Peyer's patch (tissue), 4 donors: ENCODE data around the gene SLX4IP. TPM values are rescaled to one million over a fixed set of nuclear protein-coding genes. Genes with fewer than 3 reads are reported as not detected.

ENCODE experiments used
- DNase-seq, 3 donors: peaks; one replicate each; pipeline ENCODE4 v3.0.0-alpha.2; 2017 to 2019
- H3K27ac ChIP-seq, 4 donors: fragments of 200-600 bp; sonication (generic); one replicate each; pipeline ENCODE4 v1.5.1; 2016 to 2019
- H3K27me3 ChIP-seq, 2 donors: fragments of 200-600 bp; sonication (generic); one replicate each; pipeline ENCODE4 v1.5.1; 2019
- H3K36me3 ChIP-seq, 3 donors: fragments of 200-600 bp; sonication (generic); one replicate each; pipeline ENCODE4 v1.5.1; 2016 to 2019
- H3K4me1 ChIP-seq, 4 donors: fragments of 200-600 bp; sonication (generic); one replicate each; pipeline ENCODE4 v1.5.1; 2016 to 2019
- H3K4me3 ChIP-seq, 4 donors: fragments of 200-600 bp; sonication (generic); 1 replicate in 3 of 4; 2 replicates in 1 of 4; pipeline ENCODE4 v1.5.1; 2016 to 2019; ENCODE audit warnings: mild to moderate bottlenecking in 1 of 4
- H3K9me3 ChIP-seq, 4 donors: fragments of 200-600 bp; sonication (generic); one replicate each; pipeline ENCODE4 v1.5.1; 2016 to 2019; ENCODE audit warnings: mild to moderate bottlenecking in 1 of 4
- POLR2A ChIP-seq, 2 donors: fragments of 450-650 bp; IDR thresholded peaks; one replicate each; pipeline ENCODE4 v1.5.1; 2017; ENCODE audit warnings: antibody characterized with exemption in 2 of 2, mild to moderate bottlenecking in 2 of 2, moderate library complexity in 2 of 2
- total RNA-seq, 4 donors: library from RNA; depleted of rRNA; stranded (reverse); fragments of >200 nt; gene quantifications; one replicate each; pipeline ENCODE4 v1.1.0, GENCODE V29; 2016
- TF ChIP-seq, protein P1 (sequence below), 6 experiments: fragments of 450-650 bp in 4 of 6; fragments of 200-600 bp in 2 of 6; sonication (generic) in 1 of 6; IDR thresholded peaks; one replicate each; pipeline ENCODE4 v1.5.1; 2017 to 2019; ENCODE audit warnings: antibody characterized with exemption in 6 of 6, mild to moderate bottlenecking in 3 of 6, moderate library complexity in 1 of 6

The SLX4IP gene
- total RNA-seq, 4 donors from 2014 or later: 6.1 to 9.0 (median 7.9) TPM

DNA sequence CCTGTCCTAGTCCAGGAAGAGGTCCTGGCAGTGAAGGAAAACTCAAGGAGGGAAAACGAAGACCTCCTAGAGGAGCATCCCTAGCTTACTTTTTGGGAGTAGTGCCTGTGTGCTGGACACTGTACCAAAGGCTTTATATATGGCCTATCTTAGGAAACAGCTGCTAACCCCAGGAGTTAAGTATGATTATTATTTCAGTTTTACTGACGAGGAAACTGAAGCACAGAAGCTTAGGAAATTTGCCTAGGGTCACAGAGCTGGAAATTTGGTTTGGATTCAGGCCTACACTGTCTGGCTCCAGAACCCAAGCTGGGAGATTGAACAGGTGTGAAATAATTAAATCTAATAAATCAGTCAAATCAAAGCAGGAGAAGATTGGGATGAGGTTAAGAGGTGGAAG, 78.0 kb downstream of the SLX4IP start:
- no peak for DNase-seq
- no peaks in the 10 kb centered on the region for H3K9me3 ChIP-seq
- H3K27me3 ChIP-seq: no peaks in the 10 kb centered on the region
- TF ChIP-seq POLR2A (IDR thresholded peaks at IDR 0.05): no peak
- TF ChIP-seq, protein P1, sequence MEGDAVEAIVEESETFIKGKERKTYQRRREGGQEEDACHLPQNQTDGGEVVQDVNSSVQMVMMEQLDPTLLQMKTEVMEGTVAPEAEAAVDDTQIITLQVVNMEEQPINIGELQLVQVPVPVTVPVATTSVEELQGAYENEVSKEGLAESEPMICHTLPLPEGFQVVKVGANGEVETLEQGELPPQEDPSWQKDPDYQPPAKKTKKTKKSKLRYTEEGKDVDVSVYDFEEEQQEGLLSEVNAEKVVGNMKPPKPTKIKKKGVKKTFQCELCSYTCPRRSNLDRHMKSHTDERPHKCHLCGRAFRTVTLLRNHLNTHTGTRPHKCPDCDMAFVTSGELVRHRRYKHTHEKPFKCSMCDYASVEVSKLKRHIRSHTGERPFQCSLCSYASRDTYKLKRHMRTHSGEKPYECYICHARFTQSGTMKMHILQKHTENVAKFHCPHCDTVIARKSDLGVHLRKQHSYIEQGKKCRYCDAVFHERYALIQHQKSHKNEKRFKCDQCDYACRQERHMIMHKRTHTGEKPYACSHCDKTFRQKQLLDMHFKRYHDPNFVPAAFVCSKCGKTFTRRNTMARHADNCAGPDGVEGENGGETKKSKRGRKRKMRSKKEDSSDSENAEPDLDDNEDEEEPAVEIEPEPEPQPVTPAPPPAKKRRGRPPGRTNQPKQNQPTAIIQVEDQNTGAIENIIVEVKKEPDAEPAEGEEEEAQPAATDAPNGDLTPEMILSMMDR (IDR thresholded peaks at IDR 0.05): no peak
- H3K4me3 ChIP-seq: no peak overlapping the region
- H3K4me1 ChIP-seq: peaks cover 0 to 17% (median 5%) of the 10 kb centered on the region in 4 donors
- no peaks in the 10 kb centered on the region for H3K36me3 ChIP-seq
- no peak overlapping the region for H3K27ac ChIP-seq

DNA sequence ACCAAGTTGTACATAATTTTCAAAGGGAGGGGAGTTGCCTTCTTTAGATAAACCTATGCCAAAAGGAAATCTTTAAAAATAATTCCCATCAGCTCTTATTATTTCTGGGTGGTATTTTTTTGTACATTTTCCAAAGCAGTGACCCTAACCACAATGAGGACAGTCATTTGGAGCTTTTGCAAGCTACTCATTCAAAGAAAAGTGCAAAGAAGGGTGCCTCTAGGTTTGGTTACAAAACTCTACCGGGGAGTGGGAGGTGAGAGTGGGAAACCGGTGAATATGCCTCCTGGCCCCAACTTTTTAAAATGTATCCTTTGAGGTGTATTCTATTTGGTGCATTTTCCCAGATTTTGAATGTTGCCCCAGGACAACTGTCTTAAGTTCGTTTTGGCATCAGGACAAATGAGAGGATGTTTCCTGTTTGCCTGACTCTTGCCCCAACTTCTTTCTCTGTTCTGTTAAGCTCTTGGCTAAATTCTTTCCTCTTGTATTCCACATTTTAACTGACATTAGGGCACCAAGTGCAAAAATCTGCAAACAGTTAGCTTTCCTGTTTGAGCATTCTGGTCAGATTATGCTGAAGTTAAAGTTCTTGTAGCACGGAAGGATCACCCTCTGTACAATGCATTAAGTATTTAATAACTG, 78.9 kb downstream of the SLX4IP start:
- Histone ChIP-seq H3K4me1 (peaks cover 0 to 15% (median 5%) of the 10 kb centered on the region in 4 donors), H3K36me3 (no peaks in the 10 kb centered on the region), H3K27me3 (no peaks in the 10 kb centered on the region), H3K4me3 (no peak overlapping the region), H3K27ac (no peak overlapping the region), H3K9me3 (no peaks in the 10 kb centered on the region)
- no peak for TF ChIP-seq POLR2A (IDR thresholded peaks at IDR 0.05)
- TF ChIP-seq, protein P1 (IDR thresholded peaks at IDR 0.05): no peak
- no peak for DNase-seq

DNA sequence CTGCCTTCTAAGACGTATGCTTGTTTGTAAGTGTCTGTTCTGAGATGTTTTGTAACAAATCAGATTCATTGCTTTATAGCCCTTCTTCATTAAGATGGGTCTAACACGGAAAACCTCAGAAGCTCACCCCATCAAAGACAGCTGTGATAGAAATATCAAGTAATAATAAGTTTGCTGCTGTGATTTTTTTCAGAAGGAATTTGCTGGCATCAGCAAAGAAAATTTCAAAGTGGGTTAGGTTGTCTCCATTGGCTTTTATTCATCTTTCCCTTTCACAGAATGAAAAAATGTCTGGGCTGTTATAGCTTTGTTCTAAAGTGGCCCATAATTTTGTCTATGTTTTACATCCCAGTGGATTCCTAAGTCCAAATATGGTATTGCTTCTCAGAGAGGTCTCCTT, 81.4 kb downstream of the SLX4IP start:
- H3K36me3 ChIP-seq: no peaks in the 10 kb centered on the region
- DNase-seq: no peak
- peaks cover 0 to 11% (median 7%) of the 10 kb centered on the region in 4 donors for H3K4me1 ChIP-seq
- no peaks in the 10 kb centered on the region for H3K27me3 ChIP-seq
- no peak overlapping the region for H3K27ac ChIP-seq
- H3K9me3 ChIP-seq: no peaks in the 10 kb centered on the region
- H3K4me3 ChIP-seq: no peak overlapping the region
- no peak for TF ChIP-seq POLR2A (IDR thresholded peaks at IDR 0.05)
- TF ChIP-seq, protein P1 (IDR thresholded peaks at IDR 0.05): no peak

DNA sequence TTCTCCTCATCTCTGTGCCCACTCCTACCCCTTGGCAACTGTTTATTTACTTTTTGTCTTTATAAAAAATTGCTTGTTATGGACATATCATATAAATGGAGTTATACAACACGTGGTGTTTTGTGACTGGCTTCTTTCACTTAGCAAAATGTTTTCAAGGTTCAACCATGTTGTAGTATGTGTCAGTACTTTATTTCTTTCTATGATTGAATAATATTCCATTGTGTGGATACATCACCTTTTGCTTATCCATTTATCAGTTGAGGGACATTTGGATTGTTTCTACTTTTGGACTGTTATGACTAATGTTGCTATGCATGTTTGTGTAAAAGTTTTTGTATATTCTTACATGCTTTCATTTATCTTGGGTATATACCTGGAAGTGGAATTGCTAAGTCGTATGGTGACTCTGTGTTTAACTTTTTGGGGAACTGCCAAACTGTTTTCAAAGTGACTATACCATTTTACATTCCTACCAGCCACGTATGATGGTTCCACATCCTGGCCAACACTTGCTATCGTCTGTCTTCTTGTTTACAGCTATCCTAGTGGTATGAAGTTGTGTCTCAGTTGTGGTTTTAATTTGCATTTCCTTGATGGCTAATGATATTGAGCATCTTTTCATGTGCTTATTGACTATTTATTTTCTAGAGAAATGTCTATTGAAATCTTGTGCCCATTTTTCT, 84.4 kb downstream of the SLX4IP start:
- no peak overlapping the region for H3K27ac ChIP-seq
- H3K9me3 ChIP-seq: no peaks in the 10 kb centered on the region
- no peak for DNase-seq
- no peak overlapping the region for H3K4me3 ChIP-seq
- peaks cover 0 to 4% (median under 1%) of the 10 kb centered on the region in 4 donors for H3K4me1 ChIP-seq
- H3K36me3 ChIP-seq: no peaks in the 10 kb centered on the region
- no peaks in the 10 kb centered on the region for H3K27me3 ChIP-seq
- TF ChIP-seq POLR2A (IDR thresholded peaks at IDR 0.05): no peak
- TF ChIP-seq, protein P1 (IDR thresholded peaks at IDR 0.05): no peak

DNA sequence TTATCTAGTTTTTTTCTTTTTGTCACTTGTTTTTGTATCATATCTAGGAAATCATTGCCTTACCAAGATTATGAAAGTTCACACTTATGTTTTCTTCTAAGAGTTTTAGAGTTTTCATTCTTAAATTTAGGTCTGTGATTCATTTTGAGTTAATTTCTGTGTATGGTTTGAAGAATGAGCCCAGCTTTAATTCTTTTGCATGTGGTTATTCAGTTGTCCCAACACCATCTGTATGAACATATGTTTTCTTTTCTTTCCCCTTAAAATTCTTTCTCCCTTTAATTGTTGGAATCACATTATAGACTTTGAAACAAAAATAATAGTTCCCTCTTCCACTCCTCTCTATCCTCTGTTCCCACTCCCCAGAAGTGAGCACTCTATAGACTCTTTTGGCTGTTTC, 85.4 kb downstream of the SLX4IP start:
- Histone ChIP-seq H3K9me3 (no peaks in the 10 kb centered on the region), H3K4me3 (no peak overlapping the region), H3K27me3 (no peaks in the 10 kb centered on the region), H3K4me1 (peaks cover 0 to 4% (median 0%) of the 10 kb centered on the region in 4 donors), H3K27ac (no peak overlapping the region), H3K36me3 (no peaks in the 10 kb centered on the region)
- TF ChIP-seq, protein P1 (IDR thresholded peaks at IDR 0.05): no peak
- TF ChIP-seq POLR2A (IDR thresholded peaks at IDR 0.05): no peak
- no peak for DNase-seq
